Fibroblast of pulmonary artery (primary cell): Measurements from ENCODE around the gene STXBP5.

Experiments
- DNase-seq: peaks from one replicate; pipeline ENCODE4 v3.0.0-alpha.2; 2010; ENCODE audit warnings: low read depth
- H3K4me3 ChIP-seq: replicated peaks from 2 replicates; pipeline ENCODE4 v1.5.1; 2011; ENCODE audit warnings: low read depth, mild to moderate bottlenecking, control low read depth, low read length, moderate library complexity
- TF ChIP-seq, protein P1 (sequence below): IDR thresholded peaks from 2 replicates; pipeline ENCODE4 v1.5.1; 2011; ENCODE audit warnings: mild to moderate bottlenecking, control low read depth, low read length, inconsistent platforms; ENCODE audit errors: missing control alignments

Gene STXBP5

GRCh38 chr6:147390909-147391536 lies 186.8 kb downstream of the STXBP5 start:
- H3K4me3 ChIP-seq = no peak overlapping the region
- TF ChIP-seq, protein P1, sequence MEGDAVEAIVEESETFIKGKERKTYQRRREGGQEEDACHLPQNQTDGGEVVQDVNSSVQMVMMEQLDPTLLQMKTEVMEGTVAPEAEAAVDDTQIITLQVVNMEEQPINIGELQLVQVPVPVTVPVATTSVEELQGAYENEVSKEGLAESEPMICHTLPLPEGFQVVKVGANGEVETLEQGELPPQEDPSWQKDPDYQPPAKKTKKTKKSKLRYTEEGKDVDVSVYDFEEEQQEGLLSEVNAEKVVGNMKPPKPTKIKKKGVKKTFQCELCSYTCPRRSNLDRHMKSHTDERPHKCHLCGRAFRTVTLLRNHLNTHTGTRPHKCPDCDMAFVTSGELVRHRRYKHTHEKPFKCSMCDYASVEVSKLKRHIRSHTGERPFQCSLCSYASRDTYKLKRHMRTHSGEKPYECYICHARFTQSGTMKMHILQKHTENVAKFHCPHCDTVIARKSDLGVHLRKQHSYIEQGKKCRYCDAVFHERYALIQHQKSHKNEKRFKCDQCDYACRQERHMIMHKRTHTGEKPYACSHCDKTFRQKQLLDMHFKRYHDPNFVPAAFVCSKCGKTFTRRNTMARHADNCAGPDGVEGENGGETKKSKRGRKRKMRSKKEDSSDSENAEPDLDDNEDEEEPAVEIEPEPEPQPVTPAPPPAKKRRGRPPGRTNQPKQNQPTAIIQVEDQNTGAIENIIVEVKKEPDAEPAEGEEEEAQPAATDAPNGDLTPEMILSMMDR = peak; percentile 43
- DNase-seq = peak; percentile 51

DNA sequence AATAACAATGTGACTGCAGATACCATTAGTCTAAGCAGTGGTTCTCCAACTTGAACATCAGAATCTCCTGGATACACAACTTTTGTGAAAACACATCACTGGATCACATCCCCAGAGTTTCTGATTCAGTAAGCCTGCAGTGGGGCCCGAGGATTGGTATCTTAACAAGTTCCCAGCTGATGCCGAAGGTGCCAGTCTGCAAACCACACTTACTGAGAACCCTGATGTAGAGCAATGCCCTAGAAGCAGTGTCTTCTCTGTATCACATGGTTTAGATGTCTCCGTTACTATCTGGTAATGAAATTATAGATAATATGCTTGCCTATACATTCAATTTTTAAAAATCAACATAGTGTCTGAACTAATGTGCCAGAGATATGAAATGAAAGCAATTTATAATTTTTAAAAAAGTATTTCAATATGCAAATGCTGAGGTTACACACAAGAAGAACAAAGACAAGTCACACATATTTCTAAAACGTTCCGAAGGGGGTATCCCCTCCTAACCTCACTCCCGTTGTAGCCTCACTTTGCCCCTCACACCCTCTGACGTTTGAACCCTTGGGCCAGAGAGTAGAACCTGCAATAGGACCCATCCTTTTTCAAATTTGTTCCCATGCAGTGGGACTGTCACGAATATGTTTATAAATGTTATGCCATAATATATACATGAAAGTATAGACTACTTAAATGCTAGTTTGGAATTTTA lies 188.9 kb downstream of the STXBP5 start:
- TF ChIP-seq, protein P1 = no peak
- no peak for DNase-seq
- H3K4me3 ChIP-seq = no peak overlapping the region

DNA sequence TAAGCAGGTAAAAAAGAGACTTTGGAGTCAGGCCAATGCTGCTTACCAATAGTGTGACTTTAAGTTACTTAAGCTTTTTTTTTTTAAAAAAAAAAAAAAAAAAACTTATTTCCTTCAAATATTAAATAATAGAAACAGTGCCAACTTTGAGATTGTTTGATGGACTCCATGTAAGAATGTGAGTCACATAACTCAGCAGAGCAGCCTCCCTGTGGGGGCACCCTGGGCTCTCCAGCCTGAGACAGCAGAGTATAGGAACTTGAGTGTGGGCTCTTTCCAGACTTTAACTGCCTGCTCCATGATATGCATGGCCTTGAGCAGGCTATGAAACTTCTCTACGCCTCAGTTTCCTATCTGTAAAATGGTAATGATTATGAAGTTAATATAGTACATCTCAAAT lies 190.9 kb downstream of the STXBP5 start:
- TF ChIP-seq, protein P1 = no peak
- DNase-seq = peak; percentile 25
- no peak overlapping the region for H3K4me3 ChIP-seq

- H3K4me3 ChIP-seq = no peak overlapping the region
- no peak for DNase-seq
- TF ChIP-seq, protein P1 = no peak
Measured at GRCh38 chr6:147397306-147397705, 193.1 kb downstream of the STXBP5 start.

DNA sequence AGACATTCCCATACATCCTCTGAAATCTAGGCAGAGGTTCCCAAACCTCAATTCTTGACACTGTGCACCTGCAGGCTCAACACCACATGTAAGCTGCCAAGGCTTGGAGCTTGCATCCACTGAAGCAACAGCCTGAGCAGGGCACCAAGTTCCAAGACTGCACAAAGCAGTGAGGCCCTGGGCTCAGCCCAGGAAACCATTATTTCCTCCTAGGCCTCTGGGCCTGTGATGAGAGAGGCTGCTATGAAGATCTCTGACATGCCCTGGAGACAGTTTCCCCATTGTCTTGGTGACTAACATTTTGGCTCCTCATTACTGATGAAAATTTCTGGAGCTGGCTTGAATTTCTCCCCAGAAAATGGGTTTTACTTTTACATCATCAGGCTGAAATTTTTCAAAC lies 196.8 kb downstream of the STXBP5 start:
- no peak for DNase-seq
- no peak overlapping the region for H3K4me3 ChIP-seq
- TF ChIP-seq, protein P1 = no peak

- H3K4me3 ChIP-seq = no peak overlapping the region
- no peak for DNase-seq
- TF ChIP-seq, protein P1 = no peak
Measured at GRCh38 chr6:147401779-147402178, 197.6 kb downstream of the STXBP5 start.
